Neural progenitor cell (in vitro differentiated cells): ENCODE data around the gene PIGN. TPM values are rescaled to one million over a fixed set of nuclear protein-coding genes. Genes with fewer than 3 reads are reported as not detected.

ENCODE experiments used
- DNase-seq: peaks from one replicate; pipeline ENCODE4 v3.0.0-alpha.2; 2016; ENCODE audit warnings: low spot score
- H2AFZ ChIP-seq: fragments of 200-600 bp; sonication (generic); replicated peaks from 2 replicates; pipeline ENCODE4 v1.6.1; 2016; ENCODE audit warnings: antibody characterized with exemption
- H3F3A ChIP-seq: fragments of 200-600 bp; sonication (generic); 2 replicates; pipeline ENCODE4 v1.6.1; 2016; ENCODE audit warnings: antibody characterized with exemption, low read depth
- H3K27ac ChIP-seq: fragments of 200-600 bp; sonication (generic); 2 replicates; pipeline ENCODE4 v1.5.1; 2016; ENCODE audit warnings: mild to moderate bottlenecking
- H3K27me3 ChIP-seq: fragments of 200-600 bp; sonication (generic); 2 replicates; pipeline ENCODE4 v1.6.1; 2016; ENCODE audit warnings: mild to moderate bottlenecking, moderate library complexity
- H3K36me3 ChIP-seq: fragments of 200-600 bp; sonication (generic); 2 replicates; pipeline ENCODE4 v1.5.1; 2016
- H3K4me1 ChIP-seq: fragments of 200-600 bp; sonication (generic); 2 replicates; pipeline ENCODE4 v1.6.1; 2016; ENCODE audit warnings: mixed run types
- H3K4me2 ChIP-seq: fragments of 200-600 bp; sonication (generic); 2 replicates; pipeline ENCODE4 v1.6.1; 2016
- H3K4me3 ChIP-seq: fragments of 200-600 bp; sonication (generic); 2 replicates; pipeline ENCODE4 v1.5.1; 2016
- H3K79me2 ChIP-seq: fragments of 200-600 bp; sonication (generic); 2 replicates; pipeline ENCODE4 v1.6.1; 2016; ENCODE audit warnings: low read depth
- H3K9ac ChIP-seq: fragments of 200-600 bp; sonication (generic); 2 replicates; pipeline ENCODE4 v1.6.1; 2016
- H3K9me3 ChIP-seq: fragments of 200-600 bp; sonication (generic); 2 replicates; pipeline ENCODE4 v1.5.1; 2016; ENCODE audit warnings: low read depth
- H4K20me1 ChIP-seq: fragments of 200-600 bp; sonication (generic); 2 replicates; pipeline ENCODE4 v1.6.1; 2016; ENCODE audit warnings: low read depth
- H3K27ac Mint-ChIP-seq: 3 replicates; pipeline ENCODE4 v1.8.0; 2021; ENCODE audit warnings: mixed read lengths
- H3K27me3 Mint-ChIP-seq: 2 replicates; pipeline ENCODE4 v1.8.0; 2022; ENCODE audit warnings: low read depth, mild to moderate bottlenecking, inconsistent platforms, moderate library complexity, mixed read lengths; ENCODE audit not compliant: insufficient read depth
- H3K36me3 Mint-ChIP-seq: 3 replicates; pipeline ENCODE4 v1.8.0; 2021; ENCODE audit warnings: mixed read lengths
- H3K4me1 Mint-ChIP-seq: 3 replicates; pipeline ENCODE4 v1.8.0; 2021; ENCODE audit warnings: mixed read lengths
- H3K4me3 Mint-ChIP-seq: 3 replicates; pipeline ENCODE4 v1.8.0; 2021; ENCODE audit warnings: mild to moderate bottlenecking, moderate library complexity, mixed read lengths
- H3K9me3 Mint-ChIP-seq: 3 replicates; pipeline ENCODE4 v1.8.0; 2020; ENCODE audit warnings: mixed read lengths
- EZH2 ChIP-seq: fragments of 200-600 bp; sonication (generic); IDR thresholded peaks from 2 replicates; pipeline ENCODE4 v1.6.1; 2017; ENCODE audit warnings: antibody characterized with exemption, mild to moderate bottlenecking, moderate library complexity
- EZH2phosphoT487 ChIP-seq: fragments of 200-600 bp; sonication (generic); IDR thresholded peaks from 2 replicates; pipeline ENCODE4 v1.6.1; 2017; ENCODE audit warnings: antibody characterized with exemption
- total RNA-seq: library from RNA; depleted of rRNA; stranded (reverse); fragments of >200 nt; gene quantifications from 2 replicates; pipeline ENCODE4 v1.2.3, GENCODE V29; 2015; ENCODE audit warnings: low replicate concordance
- TF ChIP-seq, protein P1 (sequence below): fragments of 200-600 bp; sonication (generic); IDR thresholded peaks from 2 replicates; pipeline ENCODE4 v1.5.1; 2017; ENCODE audit warnings: antibody characterized with exemption, mild to moderate bottlenecking

Gene PIGN
- total RNA-seq, 1 donor from 2014 or later, result 48.9 TPM

DNA sequence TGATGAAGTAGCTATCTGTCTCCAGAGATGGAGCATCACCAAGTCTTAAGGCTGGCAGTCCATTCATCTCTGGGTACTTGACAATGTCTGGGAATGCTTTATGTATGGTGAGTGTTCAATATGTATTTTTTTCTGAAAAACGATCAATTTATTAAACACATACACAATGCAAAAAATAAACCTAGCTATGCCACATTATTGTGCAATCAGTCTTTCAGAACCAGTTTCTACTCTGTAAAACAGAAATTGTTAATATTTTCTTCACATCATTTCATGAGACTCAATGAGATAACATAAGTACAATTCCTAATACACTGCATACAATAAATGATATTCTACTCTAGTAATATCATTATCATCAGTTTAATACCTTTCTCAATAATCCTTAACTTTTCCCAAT, 122.5 kb downstream of the PIGN start:
- H3K36me3 Mint-ChIP-seq, result peaks cover 6% of the 10 kb centered on the region
- no peaks in the 10 kb centered on the region for H3K36me3 ChIP-seq
- H3F3A ChIP-seq, result no peaks in the 10 kb centered on the region
- DNase-seq, result no peak
- H3K9me3 Mint-ChIP-seq, result peaks cover 4% of the 10 kb centered on the region
- TF ChIP-seq EZH2 (no peak), EZH2phosphoT487 (no peak)
- TF ChIP-seq, protein P1, sequence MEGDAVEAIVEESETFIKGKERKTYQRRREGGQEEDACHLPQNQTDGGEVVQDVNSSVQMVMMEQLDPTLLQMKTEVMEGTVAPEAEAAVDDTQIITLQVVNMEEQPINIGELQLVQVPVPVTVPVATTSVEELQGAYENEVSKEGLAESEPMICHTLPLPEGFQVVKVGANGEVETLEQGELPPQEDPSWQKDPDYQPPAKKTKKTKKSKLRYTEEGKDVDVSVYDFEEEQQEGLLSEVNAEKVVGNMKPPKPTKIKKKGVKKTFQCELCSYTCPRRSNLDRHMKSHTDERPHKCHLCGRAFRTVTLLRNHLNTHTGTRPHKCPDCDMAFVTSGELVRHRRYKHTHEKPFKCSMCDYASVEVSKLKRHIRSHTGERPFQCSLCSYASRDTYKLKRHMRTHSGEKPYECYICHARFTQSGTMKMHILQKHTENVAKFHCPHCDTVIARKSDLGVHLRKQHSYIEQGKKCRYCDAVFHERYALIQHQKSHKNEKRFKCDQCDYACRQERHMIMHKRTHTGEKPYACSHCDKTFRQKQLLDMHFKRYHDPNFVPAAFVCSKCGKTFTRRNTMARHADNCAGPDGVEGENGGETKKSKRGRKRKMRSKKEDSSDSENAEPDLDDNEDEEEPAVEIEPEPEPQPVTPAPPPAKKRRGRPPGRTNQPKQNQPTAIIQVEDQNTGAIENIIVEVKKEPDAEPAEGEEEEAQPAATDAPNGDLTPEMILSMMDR, result no peak
- no peaks in the 10 kb centered on the region for H3K4me1 ChIP-seq
- H3K79me2 ChIP-seq, result no peaks in the 10 kb centered on the region
- H3K4me3 Mint-ChIP-seq, result no peak overlapping the region
- no peaks in the 10 kb centered on the region for H4K20me1 ChIP-seq
- H3K27ac Mint-ChIP-seq, result no peak overlapping the region
- no peak overlapping the region for H2AFZ ChIP-seq
- peaks cover 2% of the 10 kb centered on the region for H3K4me1 Mint-ChIP-seq
- H3K9me3 ChIP-seq, result no peaks in the 10 kb centered on the region
- no peak overlapping the region for H3K9ac ChIP-seq
- H3K27me3 ChIP-seq, result no peaks in the 10 kb centered on the region
- no peak overlapping the region for H3K4me2 ChIP-seq
- no peaks in the 10 kb centered on the region for H3K27me3 Mint-ChIP-seq
- H3K4me3 ChIP-seq, result no peak overlapping the region
- H3K27ac ChIP-seq, result no peak overlapping the region

DNA sequence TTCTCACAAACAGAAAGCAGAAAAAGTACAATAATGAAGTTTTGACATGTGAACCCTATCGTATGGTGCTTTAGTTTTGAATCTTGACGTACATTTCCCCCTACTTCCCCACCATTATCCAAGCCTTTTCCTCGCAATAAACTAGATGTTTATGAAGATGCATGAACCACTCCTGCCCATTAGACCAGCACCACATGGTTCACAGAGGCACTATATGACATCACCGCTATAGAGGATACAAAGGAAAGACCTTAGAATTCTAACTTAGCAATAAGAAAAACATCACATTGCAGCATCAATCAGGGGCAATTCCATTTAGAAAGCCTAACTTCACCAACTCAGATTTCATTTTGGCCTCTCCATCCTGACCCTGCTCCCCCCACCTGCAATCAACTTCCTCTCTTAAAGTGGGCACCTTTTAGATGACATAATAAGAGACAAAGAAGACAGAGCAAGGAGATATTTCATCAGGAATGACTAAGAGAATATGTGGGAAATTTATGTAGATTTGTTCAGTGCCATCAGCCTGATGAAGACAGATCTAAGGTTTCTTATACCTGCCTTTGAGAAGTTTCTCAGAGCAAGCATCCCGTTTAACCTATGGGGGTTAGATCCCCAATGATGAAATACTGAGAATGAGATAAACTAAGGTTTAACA, 124.9 kb downstream of the PIGN start:
- Mint-ChIP-seq H3K36me3 (peaks cover 7% of the 10 kb centered on the region), H3K27ac (peak overlapping the region; percentile 61)
- TF ChIP-seq EZH2phosphoT487 (no peak), EZH2 (no peak)
- TF ChIP-seq, protein P1, result no peak

DNA sequence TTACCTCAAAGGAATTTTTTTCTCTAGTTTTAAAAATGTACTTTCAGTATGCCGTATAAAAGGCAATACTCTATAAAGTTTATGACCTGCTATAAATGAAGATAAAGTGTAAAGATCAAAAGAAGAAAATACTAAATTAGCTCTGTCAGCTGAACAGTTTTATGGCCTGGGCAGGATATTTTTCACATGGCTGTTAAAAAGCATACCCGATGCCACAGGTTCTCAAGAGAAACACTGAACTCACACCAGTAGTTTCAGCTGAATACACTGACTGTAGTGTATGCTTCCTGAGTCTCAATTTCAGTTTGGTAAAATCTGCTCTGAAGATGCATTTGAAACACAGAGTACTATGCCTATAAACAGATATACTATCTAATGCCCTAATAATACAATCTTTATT, 126.0 kb downstream of the PIGN start:
- no peak overlapping the region for H2AFZ ChIP-seq
- peaks cover 7% of the 10 kb centered on the region for H3K9me3 Mint-ChIP-seq
- no peak overlapping the region for H3K4me3 Mint-ChIP-seq
- H4K20me1 ChIP-seq, result no peaks in the 10 kb centered on the region
- no peak overlapping the region for H3K4me3 ChIP-seq
- H3K4me2 ChIP-seq, result no peak overlapping the region
- no peaks in the 10 kb centered on the region for H3K27me3 ChIP-seq
- H3K4me1 ChIP-seq, result no peaks in the 10 kb centered on the region
- no peak overlapping the region for H3K9ac ChIP-seq
- peaks cover 2% of the 10 kb centered on the region for H3K4me1 Mint-ChIP-seq
- H3K79me2 ChIP-seq, result no peaks in the 10 kb centered on the region
- H3K9me3 ChIP-seq, result no peaks in the 10 kb centered on the region
- peaks cover 7% of the 10 kb centered on the region for H3K36me3 Mint-ChIP-seq
- no peak for DNase-seq
- no peaks in the 10 kb centered on the region for H3K36me3 ChIP-seq
- H3K27ac ChIP-seq, result no peak overlapping the region
- TF ChIP-seq, protein P1, result no peak
- TF ChIP-seq EZH2 (no peak), EZH2phosphoT487 (no peak)
- no peak overlapping the region for H3K27ac Mint-ChIP-seq
- no peaks in the 10 kb centered on the region for H3F3A ChIP-seq
- peaks cover 8% of the 10 kb centered on the region for H3K27me3 Mint-ChIP-seq

More for the DNA sequence above, 124.9 kb downstream of the PIGN start:
- H3K9ac ChIP-seq, result no peak overlapping the region
- Mint-ChIP-seq H3K27me3 (peaks cover 3% of the 10 kb centered on the region), H3K4me3 (no peak overlapping the region), H3K9me3 (peaks cover 7% of the 10 kb centered on the region), H3K4me1 (peaks cover 2% of the 10 kb centered on the region)
- H3K27ac ChIP-seq, result no peak overlapping the region
- no peak for DNase-seq
- no peak overlapping the region for H2AFZ ChIP-seq
- H3K4me3 ChIP-seq, result no peak overlapping the region
- H3K36me3 ChIP-seq, result no peaks in the 10 kb centered on the region
- no peak overlapping the region for H3K4me2 ChIP-seq
- H3K9me3 ChIP-seq, result no peaks in the 10 kb centered on the region
- H3F3A ChIP-seq, result no peaks in the 10 kb centered on the region
- no peaks in the 10 kb centered on the region for H3K4me1 ChIP-seq
- H4K20me1 ChIP-seq, result no peaks in the 10 kb centered on the region
- no peaks in the 10 kb centered on the region for H3K27me3 ChIP-seq
- H3K79me2 ChIP-seq, result no peaks in the 10 kb centered on the region
